Measurements from ENCODE around the gene MESD. TPM values are rescaled to one million over a fixed set of nuclear protein-coding genes. Genes with fewer than 3 reads are reported as not detected.

MESD gene
- total and polyA plus RNA-seq, 9 of the 15 experiments (the other 6 are each of a cell fraction or from before 2014, with no cell fraction given), result 11.3 to 39.7 (median 22.8) TPM

DNA sequence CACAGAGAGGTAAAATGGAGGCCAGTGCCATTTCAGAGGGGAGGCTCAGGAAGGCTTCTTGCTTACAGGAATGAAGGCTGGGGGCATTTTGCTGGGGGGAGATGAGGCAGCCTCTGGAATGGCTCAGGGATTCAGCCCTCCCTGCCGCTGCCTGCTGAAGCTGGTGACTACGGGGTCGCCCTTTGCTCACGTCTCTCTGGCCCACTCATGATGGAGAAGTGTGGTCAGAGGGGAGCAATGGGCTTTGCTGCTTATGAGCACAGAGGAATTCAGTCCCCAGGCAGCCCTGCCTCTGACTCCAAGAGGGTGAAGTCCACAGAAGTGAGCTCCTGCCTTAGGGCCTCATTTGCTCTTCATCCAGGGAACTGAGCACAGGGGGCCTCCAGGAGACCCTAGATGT is 39.9 kb downstream of the MESD start:
- in situ Hi-C loops (cut with MboI), result no loop called here
- peaks cover 2% of the 10 kb centered on the region; the same call in 1 of the 3 replicates for H3K36me3 ChIP-seq (ENCODE audit: control insufficient read depth, insufficient read depth, low read length)
- H4K20me1 ChIP-seq (replicated peaks; ENCODE audit: control insufficient read depth, insufficient read depth, low read length), result 0 out of 2 replicates have a peak, but pooled peaks cover 5% of the 10 kb centered on the region
- H3K9ac ChIP-seq (ENCODE audit: insufficient read depth in 1 of 2, low read depth in 2 of 2, low read length in 2 of 2), result no peak overlapping the region
- peaks cover 4 to 8% of the 10 kb centered on the region in 2 experiments; a peak in 2 of 5 replicates for H3K4me1 ChIP-seq (replicated peaks in 1 of 2; ENCODE audit: control insufficient read depth in 2 of 2, insufficient read depth in 2 of 2, low read length in 2 of 2)
- no peak overlapping the region for H3K4me3 ChIP-seq
- no peaks in the 10 kb centered on the region for H3K9me3 ChIP-seq (replicated peaks; ENCODE audit: control insufficient read depth, insufficient read depth, low read depth, low read length)
- ATAC-seq (no peak), DNase-seq (ENCODE audit: extremely low read depth in 1 of 4, low spot score in 3 of 4) (no peak), FAIRE-seq (no peak)
- H3K9me1 ChIP-seq (ENCODE audit: control insufficient read depth, insufficient read depth, low read length), result no peaks in the 10 kb centered on the region
- CTCF ChIA-PET (ENCODE audit: low intra/inter-chr PET ratio), result no interaction called here
- POLR2A ChIA-PET, result interaction anchor here (0.6 kb wide), 1 partner anchor 18 kb away, joined by 3 read pairs; no protein-coding TSS in a partner anchor
- WGBS (ENCODE audit: insufficient coverage, low coverage, missing lambda C conversion rate), result 56% methylated on average over 4 of the region's 4 CpGs
- intact Hi-C loops (cut with micrococcal nuclease), result no loop called here
- TF ChIP-seq ZNF639 (CRISPR knock-in tag; conservative IDR thresholded peaks at IDR 0.05 in 1 of 2, IDR thresholded peaks at IDR 0.05 in 1 of 2), result no peak
- TF ChIP-seq NFATC3 (IDR thresholded peaks at IDR 0.05), result no peak
- TF ChIP-seq MTA1 (IDR thresholded peaks at IDR 0.05; ENCODE audit: borderline replicate concordance), result no peak
- no peak for TF ChIP-seq PTRF (tag; IDR thresholded peaks at IDR 0.05)
- TF ChIP-seq ZNF589 (CRISPR knock-in tag; IDR thresholded peaks at IDR 0.05; ENCODE audit: low read depth), result no peak
- no peak for TF ChIP-seq ZNF282 (CRISPR knock-in tag; IDR thresholded peaks at IDR 0.05)
- no peak for TF ChIP-seq STAT5B (CRISPR knock-in tag; IDR thresholded peaks at IDR 0.05)
- no peak for TF ChIP-seq ZNF707 (CRISPR knock-in tag; conservative IDR thresholded peaks at IDR 0.05)
- TF ChIP-seq POLR2B (IDR thresholded peaks at IDR 0.05; ENCODE audit: low read depth, partially characterized antibody), result no peak
- no peak for TF ChIP-seq HBP1 (CRISPR knock-in tag; IDR thresholded peaks at IDR 0.05)
- no peak for TF ChIP-seq SNRNP70 (optimal IDR thresholded peaks at IDR 0.05; ENCODE audit: low read depth, low read length)
- no peak for TF ChIP-seq FOS (IDR thresholded peaks at IDR 0.05; ENCODE audit: extremely low read depth, insufficient read length)
- no peak for TF ChIP-seq BCLAF1 (IDR thresholded peaks at IDR 0.05; ENCODE audit: borderline replicate concordance in 1 of 2, control insufficient read depth in 1 of 2, low read depth in 2 of 2, low read length in 1 of 2)
- TF ChIP-seq ARID1B (IDR thresholded peaks at IDR 0.05), result no peak
- H3K27me3 ChIP-seq (ENCODE audit: control insufficient read depth in 2 of 2, insufficient read depth in 2 of 2, low read length in 2 of 2), result no peaks in the 10 kb centered on the region
- no TSS peak for BruUV-seq (replicated peaks)
- no peaks in the 10 kb centered on the region for H3K79me2 ChIP-seq (ENCODE audit: control insufficient read depth, insufficient read depth, low read length)
- H3K4me2 ChIP-seq (ENCODE audit: insufficient read depth, low read length), result no peak overlapping the region
- H2AFZ ChIP-seq (ENCODE audit: low read depth, low read length), result no peak overlapping the region
- no peak overlapping the region for H3K27ac ChIP-seq (ENCODE audit: extremely low read depth, low read depth, low read length)
